A549 (cell line): ENCODE results near the gene CCSER1. TPM values are rescaled to one million over a fixed set of nuclear protein-coding genes. Genes with fewer than 3 reads are reported as not detected.
"Not testable (repeated sequence)": the region's sequence is repeated elsewhere in the genome, so short reads cannot be mapped to it uniquely, and the experiment has no call there.

Experiments
- ATAC-seq, 2 experiments: fragments of 200-7000 bp in 1 of 2; fragments of >200 bp in 1 of 2; cut with Nextera tagmentation in 1 of 2; cut with Tn5 transposase in 1 of 2; 3 replicates each; pipeline versions ENCODE4 v1.8.0 to v1.9.1; 2018 to 2020; ENCODE audit warnings: mild to moderate bottlenecking in 1 of 2, moderate library complexity in 1 of 2
- CTCF ChIA-PET: fragments of 300-600 bp; sonication (Branson Sonifier 250); formaldehyde crosslinking; extraction: SDS; loops from one replicate; lab custom pipeline; 2021; ENCODE audit warnings: antibody characterized with exemption, inconsistent platforms; lab: Yijun Ruan, JAX
- POLR2A ChIA-PET: fragments of 350-600 bp; formaldehyde crosslinking; extraction: SDS; loops from one replicate; lab custom pipeline; 2021; ENCODE audit warnings: antibody characterized with exemption, inconsistent platforms; lab: Yijun Ruan, JAX
- DNase-seq, 2 experiments: peaks; one replicate each; pipeline versions ENCODE4 v3.0.0 to v3.0.0-alpha.2; 2011 to 2016; ENCODE audit warnings: low read depth in 1 of 2, low spot score in 1 of 2
- FAIRE-seq: peaks from 2 replicates; lab custom pipeline; 2011; peaks lifted over from hg19 to GRCh38; lab: Jason Lieb, UNC
- H3K27ac ChIP-seq, 2 experiments: fragments of >200 bp; sonication (Bioruptor Twin); formaldehyde crosslinking; 3 replicates each; pipeline ENCODE4 v1.5.1; 2016 to 2017
- H3K4me1 ChIP-seq: fragments of >200 bp; sonication (Bioruptor Twin); formaldehyde crosslinking; 3 replicates; pipeline ENCODE4 v1.6.1; 2016
- H3K4me2 ChIP-seq: fragments of >200 bp; sonication (Bioruptor Twin); formaldehyde crosslinking; 3 replicates; pipeline ENCODE4 v1.6.1; 2016
- H3K4me3 ChIP-seq: fragments of >200 bp; sonication (Bioruptor Twin); formaldehyde crosslinking; 3 replicates; pipeline ENCODE4 v1.5.1; 2016
- H3K9me3 ChIP-seq: fragments of >200 bp; sonication (Bioruptor Twin); formaldehyde crosslinking; 3 replicates; pipeline ENCODE4 v1.6.1; 2016
- BHLHE40 ChIP-seq: IDR thresholded peaks from 2 replicates; pipeline ENCODE4 v1.6.1; 2012; ENCODE audit warnings: low read depth, low read length, inconsistent platforms
- CBX8 ChIP-seq: fragments of 200-600 bp; sonication (generic); IDR thresholded peaks from 2 replicates; pipeline ENCODE4 v1.6.1; 2016
- CEBPB ChIP-seq, 2 experiments: fragments of >200 bp in 1 of 2; sonication (Bioruptor Twin) in 1 of 2; formaldehyde crosslinking in 1 of 2; IDR thresholded peaks; 2 replicates each; pipeline ENCODE4 v1.6.1; 2012 to 2016
- CHD2 ChIP-seq: fragments of 150-350 bp; IDR thresholded peaks from 2 replicates; pipeline ENCODE4 v1.6.1; 2014; ENCODE audit warnings: low read length; ENCODE audit not compliant: partially characterized antibody
- CHD4 ChIP-seq: fragments of 200-600 bp; sonication (generic); IDR thresholded peaks from 2 replicates; pipeline ENCODE4 v1.6.1; 2016; ENCODE audit warnings: antibody characterized with exemption, mild to moderate bottlenecking, borderline replicate concordance
- EP300 ChIP-seq, 2 experiments: fragments of >200 bp; sonication (Bioruptor Twin); formaldehyde crosslinking; IDR thresholded peaks; 2 replicates in 1 of 2; 3 replicates in 1 of 2; pipeline ENCODE4 v1.6.1; 2016 to 2017
- ESRRA ChIP-seq: fragments of 150-350 bp; IDR thresholded peaks from 2 replicates; pipeline ENCODE4 v1.6.1; 2014; ENCODE audit warnings: mild to moderate bottlenecking, low read length, borderline replicate concordance
- HDAC2 ChIP-seq: fragments of 200-600 bp; sonication (generic); IDR thresholded peaks from 2 replicates; pipeline ENCODE4 v1.6.1; 2016
- HOXB13 ChIP-seq: fragments of 250-450 bp; sonication (Bioruptor Pico); IDR thresholded peaks from 2 replicates; pipeline ENCODE4 v1.5.0; 2020; ENCODE audit warnings: low read depth, mild to moderate bottlenecking, moderate library complexity
- HOXB5 ChIP-seq: fragments of 250-450 bp; sonication (Bioruptor Pico); IDR thresholded peaks from 2 replicates; pipeline ENCODE4 v1.5.0; 2020; ENCODE audit warnings: mild to moderate bottlenecking, moderate library complexity
- KDM1A ChIP-seq: fragments of 200-600 bp; sonication (generic); IDR thresholded peaks from 2 replicates; pipeline ENCODE4 v1.6.1; 2016; ENCODE audit warnings: low read depth, mild to moderate bottlenecking
- KDM5A ChIP-seq: fragments of 200-600 bp; sonication (generic); IDR thresholded peaks from 2 replicates; pipeline ENCODE4 v1.6.1; 2016; ENCODE audit warnings: antibody characterized with exemption, mild to moderate bottlenecking
- MAFK ChIP-seq: fragments of 450-650 bp; IDR thresholded peaks from 2 replicates; pipeline ENCODE4 v1.6.1; 2014; ENCODE audit not compliant: partially characterized antibody
- MAZ ChIP-seq: fragments of 150-350 bp; IDR thresholded peaks from 2 replicates; pipeline ENCODE4 v1.6.1; 2014; ENCODE audit warnings: antibody characterized with exemption, low read depth, low read length, borderline replicate concordance
- MYC ChIP-seq: IDR thresholded peaks from 2 replicates; pipeline ENCODE4 v1.6.1; 2012; ENCODE audit warnings: mild to moderate bottlenecking, inconsistent platforms, low read length, improper control_type of control experiment, borderline replicate concordance
- NFE2L2 ChIP-seq: fragments of 150-350 bp; conservative IDR thresholded peaks from 2 replicates; pipeline ENCODE4 v1.6.1; 2014; ENCODE audit warnings: low read length
- PHF8 ChIP-seq: fragments of 200-600 bp; sonication (generic); IDR thresholded peaks from 2 replicates; pipeline ENCODE4 v1.6.1; 2016; ENCODE audit warnings: low read depth, mild to moderate bottlenecking, antibody characterized with exemption, moderate library complexity, borderline replicate concordance
- RCOR1 ChIP-seq: fragments of 150-350 bp; IDR thresholded peaks from 2 replicates; pipeline ENCODE4 v1.6.1; 2014; ENCODE audit warnings: antibody characterized with exemption, low read length, low read depth
- RNF2 ChIP-seq: fragments of 200-600 bp; sonication (generic); IDR thresholded peaks from 2 replicates; pipeline ENCODE4 v1.6.1; 2016; ENCODE audit warnings: low read depth, mild to moderate bottlenecking, antibody characterized with exemption, moderate library complexity, borderline replicate concordance
- SMC3 ChIP-seq: fragments of >200 bp; sonication (Bioruptor Twin); formaldehyde crosslinking; IDR thresholded peaks from 3 replicates; pipeline ENCODE4 v1.6.1; 2018; ENCODE audit warnings: inconsistent platforms
- ZC3H11A ChIP-seq: fragments of 450-650 bp; IDR thresholded peaks from 2 replicates; pipeline ENCODE4 v1.6.1; 2014; ENCODE audit warnings: antibody characterized with exemption, mild to moderate bottlenecking
- ZNF302 ChIP-seq: fragments of 250-450 bp; sonication (Bioruptor Pico); IDR thresholded peaks from 2 replicates; pipeline ENCODE4 v1.9.0; 2021; ENCODE audit warnings: inconsistent platforms, mild to moderate bottlenecking, moderate library complexity
- ZSCAN20 ChIP-seq: fragments of 250-450 bp; sonication (Bioruptor Pico); IDR thresholded peaks from 2 replicates; pipeline ENCODE4 v1.8.0; 2022; ENCODE audit warnings: mild to moderate bottlenecking, moderate library complexity
- WGBS: methylation state at CpG from one replicate; pipeline ENCODE4 v1.1.6; 2017; ENCODE audit errors: missing lambda C conversion rate; 5-methylcytosine and 5-hydroxymethylcytosine counted together
- polyA plus RNA-seq, 4 experiments: library from polyadenylated mRNA; depleted of rRNA in 3 of 4; stranded (reverse); fragments of >200 nt; fragmentation: RNase III in 1 of 4; extraction: RNeasy Plus Mini Kit Qiagen cat#74134 plus additional on column Dnase treatment in 1 of 4; gene quantifications; 2 replicates in 3 of 4; 3 replicates in 1 of 4; pipeline ENCODE4 v1.2.3, GENCODE V29; 2011 to 2017
- TF ChIP-seq, protein P1 (sequence below): fragments of >200 bp; sonication (Bioruptor Twin); formaldehyde crosslinking; IDR thresholded peaks from 3 replicates; pipeline ENCODE4 v1.5.1; 2016
- TF ChIP-seq, protein P2 (sequence below): fragments of >200 bp; sonication (Bioruptor Twin); formaldehyde crosslinking; IDR thresholded peaks from 3 replicates; pipeline ENCODE4 v1.6.1; 2016
- TF ChIP-seq, protein P3 (sequence below): IDR thresholded peaks from 2 replicates; pipeline ENCODE4 v1.6.1; 2012; ENCODE audit warnings: low read depth, borderline replicate concordance

The CCSER1 gene
- polyA plus RNA-seq, 2 of the 4 experiments (the other 2 are of a cell fraction), result 0.06 TPM; not detected in 1

DNA sequence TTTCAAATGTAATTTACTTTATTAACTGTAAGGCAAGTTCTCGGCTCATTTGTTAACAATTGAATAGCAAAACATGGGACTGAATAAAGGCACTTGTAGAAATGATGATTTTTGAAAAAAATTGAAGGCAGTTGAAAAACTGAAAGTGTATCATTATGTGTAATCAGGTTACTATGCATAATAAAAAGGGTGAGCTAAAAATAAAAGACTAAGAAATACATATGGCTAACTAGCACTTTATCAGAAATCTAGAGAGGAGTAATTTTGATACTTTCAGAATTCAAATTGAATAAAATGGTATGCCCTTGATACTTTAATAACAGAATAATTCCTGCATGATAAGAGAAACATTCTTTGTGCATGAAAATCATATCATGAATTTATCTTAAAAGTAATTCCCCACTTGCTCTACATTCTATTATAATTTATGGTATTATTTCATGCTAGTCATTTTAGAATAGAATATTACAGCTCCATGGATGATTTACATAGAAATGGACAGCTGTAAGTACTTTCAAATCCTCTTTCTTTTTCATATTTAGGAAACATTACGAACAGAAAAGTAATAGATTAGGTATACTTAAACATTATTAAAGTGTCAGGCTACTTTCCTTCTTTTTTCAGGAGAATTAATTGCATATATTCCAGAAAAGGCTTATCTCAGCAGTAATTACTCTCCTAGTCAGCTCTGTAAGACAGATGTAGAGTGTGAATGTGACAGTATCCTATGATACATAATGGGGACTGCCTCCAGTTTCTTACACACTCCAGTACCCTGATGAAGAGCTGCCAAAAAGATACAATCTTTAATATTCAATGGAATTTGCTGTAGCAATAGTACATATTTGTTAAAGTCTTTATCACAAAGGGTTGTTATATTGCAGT, 697.3 kb downstream of the CCSER1 start:
- H3K9me3 ChIP-seq, result no peaks in the 10 kb centered on the region
- ATAC-seq, result no peak
- ChIA-PET POLR2A (no interaction called here), CTCF (no interaction called here)
- DNase-seq, result no peak
- 39% methylated on average over 2 of the region's 2 CpGs for WGBS
- TF ChIP-seq, protein P1, sequence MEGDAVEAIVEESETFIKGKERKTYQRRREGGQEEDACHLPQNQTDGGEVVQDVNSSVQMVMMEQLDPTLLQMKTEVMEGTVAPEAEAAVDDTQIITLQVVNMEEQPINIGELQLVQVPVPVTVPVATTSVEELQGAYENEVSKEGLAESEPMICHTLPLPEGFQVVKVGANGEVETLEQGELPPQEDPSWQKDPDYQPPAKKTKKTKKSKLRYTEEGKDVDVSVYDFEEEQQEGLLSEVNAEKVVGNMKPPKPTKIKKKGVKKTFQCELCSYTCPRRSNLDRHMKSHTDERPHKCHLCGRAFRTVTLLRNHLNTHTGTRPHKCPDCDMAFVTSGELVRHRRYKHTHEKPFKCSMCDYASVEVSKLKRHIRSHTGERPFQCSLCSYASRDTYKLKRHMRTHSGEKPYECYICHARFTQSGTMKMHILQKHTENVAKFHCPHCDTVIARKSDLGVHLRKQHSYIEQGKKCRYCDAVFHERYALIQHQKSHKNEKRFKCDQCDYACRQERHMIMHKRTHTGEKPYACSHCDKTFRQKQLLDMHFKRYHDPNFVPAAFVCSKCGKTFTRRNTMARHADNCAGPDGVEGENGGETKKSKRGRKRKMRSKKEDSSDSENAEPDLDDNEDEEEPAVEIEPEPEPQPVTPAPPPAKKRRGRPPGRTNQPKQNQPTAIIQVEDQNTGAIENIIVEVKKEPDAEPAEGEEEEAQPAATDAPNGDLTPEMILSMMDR, result no peak
- TF ChIP-seq MAFK (peak; percentile 4), CHD4 (no peak), ESRRA (no peak)
- FAIRE-seq, result no peak
- no peaks in the 10 kb centered on the region for H3K4me1 ChIP-seq
- H3K4me3 ChIP-seq, result no peak overlapping the region
- H3K4me2 ChIP-seq, result no peak overlapping the region
- no peak overlapping the region for H3K27ac ChIP-seq

DNA sequence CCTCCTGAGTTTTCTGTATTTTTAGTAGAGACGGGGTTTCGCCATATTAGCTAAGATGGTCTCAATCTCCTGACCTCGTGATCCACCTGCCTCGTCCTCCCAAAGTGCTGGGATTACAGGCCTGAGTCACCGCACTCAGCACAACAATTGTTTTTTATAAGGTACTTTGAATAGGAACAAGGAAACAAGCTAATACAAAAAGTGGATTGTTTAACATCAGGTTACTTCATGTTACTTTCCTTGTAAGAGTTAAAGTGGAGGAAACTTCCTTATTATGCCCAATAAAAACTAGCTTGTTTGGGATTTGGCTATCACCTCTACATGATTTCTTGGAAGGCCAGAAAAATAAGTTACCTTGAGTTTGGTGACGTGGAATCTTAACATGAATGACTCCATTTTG, 698.7 kb downstream of the CCSER1 start:
- H3K4me3 ChIP-seq, result no peak overlapping the region
- 60% methylated on average over 6 of the region's 6 CpGs for WGBS
- H3K4me1 ChIP-seq, result no peaks in the 10 kb centered on the region
- H3K4me2 ChIP-seq, result no peak overlapping the region
- ChIA-PET POLR2A (no interaction called here), CTCF (no interaction called here)
- ATAC-seq (no peak), FAIRE-seq (no peak), DNase-seq (no peak)
- H3K27ac ChIP-seq, result no peak overlapping the region
- H3K9me3 ChIP-seq, result no peaks in the 10 kb centered on the region
- no peak for TF ChIP-seq HDAC2
- TF ChIP-seq BHLHE40, result no peak
- TF ChIP-seq ZSCAN20 (CRISPR knock-in tag), result no peak

DNA sequence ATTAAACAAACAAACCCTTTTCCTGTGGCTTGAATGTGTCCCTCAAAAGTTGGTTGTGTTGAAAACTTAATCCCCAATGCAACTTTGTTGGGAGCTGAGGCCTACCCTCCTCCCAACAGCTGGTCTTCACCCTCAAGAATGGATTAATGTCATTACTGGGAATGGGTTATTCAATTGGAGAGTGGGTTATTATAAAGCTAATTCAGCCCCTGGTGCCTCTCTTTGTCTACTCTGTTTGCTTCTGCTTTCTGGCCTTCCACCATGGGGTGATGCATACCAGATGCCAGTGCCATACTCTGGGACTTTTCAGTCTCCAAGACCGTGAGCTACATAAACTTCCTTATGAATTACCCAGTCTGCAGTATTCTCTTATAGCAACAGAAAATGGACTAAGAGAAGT, 706.5 kb downstream of the CCSER1 start:
- ATAC-seq (no peak), FAIRE-seq (no peak), DNase-seq (no peak)
- CTCF ChIA-PET, result no interaction called here
- TF ChIP-seq ZC3H11A (no peak), CEBPB (IDR thresholded peaks at IDR 0.05) (no peak), CBX8 (no peak), MAZ (no peak), MAFK (no peak), NFE2L2 (no peak), CHD2 (no peak), KDM5A (no peak), RNF2 (no peak), CHD4 (no peak)
- TF ChIP-seq, protein P2, sequence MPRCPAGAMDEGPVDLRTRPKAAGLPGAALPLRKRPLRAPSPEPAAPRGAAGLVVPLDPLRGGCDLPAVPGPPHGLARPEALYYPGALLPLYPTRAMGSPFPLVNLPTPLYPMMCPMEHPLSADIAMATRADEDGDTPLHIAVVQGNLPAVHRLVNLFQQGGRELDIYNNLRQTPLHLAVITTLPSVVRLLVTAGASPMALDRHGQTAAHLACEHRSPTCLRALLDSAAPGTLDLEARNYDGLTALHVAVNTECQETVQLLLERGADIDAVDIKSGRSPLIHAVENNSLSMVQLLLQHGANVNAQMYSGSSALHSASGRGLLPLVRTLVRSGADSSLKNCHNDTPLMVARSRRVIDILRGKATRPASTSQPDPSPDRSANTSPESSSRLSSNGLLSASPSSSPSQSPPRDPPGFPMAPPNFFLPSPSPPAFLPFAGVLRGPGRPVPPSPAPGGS, result no peak
- Histone ChIP-seq H3K9me3 (no peaks in the 10 kb centered on the region), H3K27ac (no peak overlapping the region), H3K4me1 (no peaks in the 10 kb centered on the region), H3K4me2 (no peak overlapping the region), H3K4me3 (no peak overlapping the region)
- 87% methylated on average over 1 of the region's 1 CpG for WGBS
- POLR2A ChIA-PET, result no interaction called here

DNA sequence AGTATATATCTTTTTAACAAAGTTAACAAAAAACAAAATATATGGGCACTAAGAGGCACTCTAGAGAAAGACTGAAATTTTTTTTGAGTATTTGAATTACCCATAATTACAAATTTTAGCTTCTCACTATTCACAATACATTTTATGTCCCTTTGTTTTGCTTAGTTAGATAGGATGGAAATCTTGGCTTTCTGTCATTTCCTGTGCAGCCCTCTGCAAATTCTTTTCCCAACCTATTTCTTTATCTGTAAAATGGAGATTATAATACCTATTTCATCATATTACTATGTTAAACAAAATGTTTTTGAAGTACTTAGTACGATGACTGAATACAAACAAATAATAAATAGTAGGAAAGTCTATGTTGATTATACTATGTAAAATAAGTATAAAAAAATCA, 710.0 kb downstream of the CCSER1 start:
- Histone ChIP-seq H3K4me1 (peaks cover 11% of the 10 kb centered on the region), H3K4me2 (no peak overlapping the region), H3K27ac (no peak overlapping the region), H3K9me3 (no peaks in the 10 kb centered on the region), H3K4me3 (no peak overlapping the region)
- POLR2A ChIA-PET, result no interaction called here
- ATAC-seq (no peak), FAIRE-seq (no peak), DNase-seq (no peak)
- 29% methylated on average over 1 of the region's 1 CpG for whole genome bisulfite sequencing
- CTCF ChIA-PET, result no interaction called here
- TF ChIP-seq BHLHE40 (no peak), HOXB5 (CRISPR knock-in tag) (no peak), PHF8 (no peak), EP300 (IDR thresholded peaks at IDR 0.05) (no peak), HOXB13 (no peak), SMC3 (no peak), KDM1A (no peak), RCOR1 (no peak), MYC (no peak), ZNF302 (CRISPR knock-in tag) (no peak)
- TF ChIP-seq, protein P3, sequence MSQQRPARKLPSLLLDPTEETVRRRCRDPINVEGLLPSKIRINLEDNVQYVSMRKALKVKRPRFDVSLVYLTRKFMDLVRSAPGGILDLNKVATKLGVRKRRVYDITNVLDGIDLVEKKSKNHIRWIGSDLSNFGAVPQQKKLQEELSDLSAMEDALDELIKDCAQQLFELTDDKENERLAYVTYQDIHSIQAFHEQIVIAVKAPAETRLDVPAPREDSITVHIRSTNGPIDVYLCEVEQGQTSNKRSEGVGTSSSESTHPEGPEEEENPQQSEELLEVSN, result no peak

DNA sequence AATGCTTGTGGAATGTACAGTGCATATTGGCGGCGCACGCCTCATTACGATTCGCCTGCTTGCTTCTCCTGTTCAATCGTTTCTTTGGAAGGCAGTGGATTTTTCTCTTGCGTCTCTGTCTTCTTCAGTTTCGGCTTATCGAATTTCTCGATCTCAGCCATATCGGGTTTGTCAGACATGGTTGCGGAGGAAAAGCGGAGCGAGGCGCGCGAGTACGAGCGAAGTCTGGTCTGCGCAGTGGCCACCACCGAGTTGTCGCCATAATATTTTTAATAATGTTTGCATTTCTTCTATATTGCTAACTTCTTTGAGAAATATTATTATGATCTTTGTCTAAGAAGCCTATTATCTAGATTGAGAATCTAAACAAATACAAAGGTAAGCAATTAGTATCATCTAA, 711.7 kb downstream of the CCSER1 start:
- H3K4me1 ChIP-seq, result peaks cover 26% of the 10 kb centered on the region
- FAIRE-seq, H3K27ac ChIP-seq, DNase-seq, POLR2A ChIA-PET, ATAC-seq, H3K9me3 ChIP-seq, CTCF ChIA-PET, H3K4me2 ChIP-seq, H3K4me3 ChIP-seq: not testable (repeated sequence)
- 95% methylated on average over 16 of the region's 22 CpGs for WGBS
